GM12892 (cell line): ENCODE data around the gene SLC39A12.

Experiments
- POLR2A ChIP-seq: IDR thresholded peaks from 2 replicates; pipeline ENCODE4 v1.6.1; 2011; ENCODE audit warnings: low read depth, low read length, control low read depth
- POLR2AphosphoS5 ChIP-seq: IDR thresholded peaks from 2 replicates; pipeline ENCODE4 v1.6.1; 2011; ENCODE audit warnings: low read depth, low read length, control low read depth

- TF ChIP-seq POLR2AphosphoS5 (no peak), POLR2A (no peak)
These were observed 22.8 kb downstream of the SLC39A12 start for GRCh38 chr10:17974505-17974904.
